ENCODE results near the gene CNIH4.
A peak's percentile ranks its signal among the peaks of the same experiment; 100 is the strongest.
"Not testable (repeated sequence)": the region's sequence is repeated elsewhere in the genome, so short reads cannot be mapped to it uniquely, and the experiment has no call there.

The CNIH4 gene

GRCh38 chr1:224349716-224350115, 7.0 kb upstream of the CNIH4 start:
- not testable (repeated sequence) for DNase-seq (ENCODE audit: low read depth)

GRCh38 chr1:224352436-224353085, 4.1 kb upstream of the CNIH4 start:
- not testable (repeated sequence) for DNase-seq (ENCODE audit: low read depth)

GRCh38 chr1:224353975-224354925, 2.4 kb upstream of the CNIH4 start:
- DNase-seq (ENCODE audit: low read depth), result no peak

- DNase-seq (ENCODE audit: low read depth), result peak; percentile 82
Measured at GRCh38 chr1:224357626-224358124, 996 bp downstream of the CNIH4 start.

- no peak for DNase-seq (ENCODE audit: low read depth)
Measured at GRCh38 chr1:224358237-224358636, 1.6 kb downstream of the CNIH4 start.

- DNase-seq (ENCODE audit: low read depth), result no peak
Measured at GRCh38 chr1:224359207-224359606, 2.5 kb downstream of the CNIH4 start.

- no peak for DNase-seq (ENCODE audit: low read depth)
Measured at GRCh38 chr1:224368409-224368808, 11.7 kb downstream of the CNIH4 start.

- DNase-seq (ENCODE audit: low read depth), result no peak
Measured at GRCh38 chr1:224373008-224373590, 16.4 kb downstream of the CNIH4 start.

- DNase-seq (ENCODE audit: low read depth), result no peak
Measured at GRCh38 chr1:224375059-224375458, 18.4 kb downstream of the CNIH4 start.

- DNase-seq (ENCODE audit: low read depth), result peak; percentile 31
Measured at GRCh38 chr1:224377676-224378006, 21.0 kb downstream of the CNIH4 start.

- DNase-seq (ENCODE audit: low read depth), result no peak
Measured at GRCh38 chr1:224378855-224379631, 22.4 kb downstream of the CNIH4 start.

- no peak for DNase-seq (ENCODE audit: low read depth)
Measured at GRCh38 chr1:224380003-224380402, 23.3 kb downstream of the CNIH4 start.

- no peak for DNase-seq (ENCODE audit: low read depth)
Measured at GRCh38 chr1:224381880-224382548, 25.3 kb downstream of the CNIH4 start.

- no peak for DNase-seq (ENCODE audit: low read depth)
Measured at GRCh38 chr1:224383218-224383617, 26.5 kb downstream of the CNIH4 start.

GRCh38 chr1:224387302-224387912, 30.7 kb downstream of the CNIH4 start:
- no peak for DNase-seq (ENCODE audit: low read depth)

- DNase-seq (ENCODE audit: low read depth), result no peak
Measured at GRCh38 chr1:224387943-224388342, 31.3 kb downstream of the CNIH4 start.

GRCh38 chr1:224390517-224390916, 33.8 kb downstream of the CNIH4 start:
- DNase-seq (ENCODE audit: low read depth), result no peak

GRCh38 chr1:224392411-224393249, 36.0 kb downstream of the CNIH4 start:
- DNase-seq (ENCODE audit: low read depth), result no peak

- DNase-seq (ENCODE audit: low read depth), result no peak
Measured at GRCh38 chr1:224393294-224393693, 36.6 kb downstream of the CNIH4 start.

- DNase-seq (ENCODE audit: low read depth), result no peak
Measured at GRCh38 chr1:224399887-224400286, 43.2 kb downstream of the CNIH4 start.
